Measurements from ENCODE around the gene CDC42EP2. TPM values are rescaled to one million over a fixed set of nuclear protein-coding genes. Genes with fewer than 3 reads are reported as not detected.

CDC42EP2 gene
- total RNA-seq, 2 experiments from 2014 or later, result 0.96 TPM; not detected in 1

GRCh38 chr11:65303555-65303954 is 11.1 kb upstream of the CDC42EP2 start:
- Mint-ChIP-seq H3K4me1 (ENCODE audit: low read depth) (no peaks in the 10 kb centered on the region), H3K9me3 (no peaks in the 10 kb centered on the region), H3K4me3 (no peak overlapping the region), H3K27ac (no peak overlapping the region), H3K36me3 (ENCODE audit: low read depth) (no peaks in the 10 kb centered on the region), H3K27me3 (no peaks in the 10 kb centered on the region)
- ATAC-seq (ENCODE audit: poor library complexity) (no peak), DNase-seq (no peak)
- Histone ChIP-seq H3K4me3 (ENCODE audit: low read length) (no peak overlapping the region), H3K9me3 (ENCODE audit: control insufficient read depth in 1 of 2, insufficient read depth in 1 of 2, low read length in 2 of 2) (no peaks in the 10 kb centered on the region), H3K4me1 (ENCODE audit: insufficient read depth, low read length) (no peaks in the 10 kb centered on the region), H3K36me3 (ENCODE audit: insufficient read depth, low read length) (no peaks in the 10 kb centered on the region), H3K27ac (ENCODE audit: low read depth in 1 of 2, low read length in 2 of 2) (no peak overlapping the region), H3K27me3 (ENCODE audit: control insufficient read depth in 1 of 2, insufficient read depth in 2 of 2, low read length in 2 of 2) (no peaks in the 10 kb centered on the region)
- intact Hi-C loops (cut with DNase I, micrococcal nuclease), result no loop called here
- POLR2A ChIA-PET, result no interaction called here
- no peak for TF ChIP-seq CTCF (IDR thresholded peaks at IDR 0.05)
- CTCF ChIA-PET, result no interaction called here

DNA sequence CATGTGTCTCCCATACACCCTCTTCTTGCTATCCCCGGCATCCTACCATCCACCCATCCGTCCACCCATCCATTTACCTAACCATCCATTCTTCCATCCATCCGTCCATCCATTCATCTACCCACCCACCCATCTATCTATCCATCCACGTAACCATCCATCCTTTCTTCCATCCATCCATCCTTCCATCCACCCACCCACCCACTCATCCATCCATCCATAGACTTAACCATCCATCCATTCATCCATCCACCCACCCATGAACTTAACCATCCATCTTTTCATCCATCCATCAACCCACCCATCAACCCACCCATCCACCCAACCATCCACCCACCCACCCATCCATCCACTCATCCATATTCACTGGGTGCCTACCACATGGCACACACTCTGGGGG is 10.6 kb upstream of the CDC42EP2 start:
- Histone ChIP-seq H3K9me3 (ENCODE audit: control insufficient read depth in 1 of 2, insufficient read depth in 1 of 2, low read length in 2 of 2) (no peaks in the 10 kb centered on the region), H3K4me3 (ENCODE audit: low read length) (no peak overlapping the region), H3K36me3 (ENCODE audit: insufficient read depth, low read length) (no peaks in the 10 kb centered on the region), H3K4me1 (ENCODE audit: insufficient read depth, low read length) (no peaks in the 10 kb centered on the region), H3K27me3 (ENCODE audit: control insufficient read depth in 1 of 2, insufficient read depth in 2 of 2, low read length in 2 of 2) (no peaks in the 10 kb centered on the region), H3K27ac (ENCODE audit: low read depth in 1 of 2, low read length in 2 of 2) (no peak overlapping the region)
- no peaks in the 10 kb centered on the region for H3K27me3 Mint-ChIP-seq
- ATAC-seq (ENCODE audit: poor library complexity), result no peak
- no peak overlapping the region for H3K4me3 Mint-ChIP-seq
- ChIA-PET CTCF (no interaction called here), POLR2A (no interaction called here)
- H3K4me1 Mint-ChIP-seq (ENCODE audit: low read depth), result no peaks in the 10 kb centered on the region
- intact Hi-C loops (cut with DNase I, micrococcal nuclease), result no loop called here
- no peak for DNase-seq
- H3K36me3 Mint-ChIP-seq (ENCODE audit: low read depth), result no peaks in the 10 kb centered on the region
- TF ChIP-seq CTCF (IDR thresholded peaks at IDR 0.05), result no peak
- no peak overlapping the region for H3K27ac Mint-ChIP-seq
- H3K9me3 Mint-ChIP-seq, result no peaks in the 10 kb centered on the region

GRCh38 chr11:65304613-65305012 is 10.1 kb upstream of the CDC42EP2 start:
- Histone ChIP-seq H3K27ac (ENCODE audit: low read depth in 1 of 2, low read length in 2 of 2) (no peak overlapping the region), H3K9me3 (ENCODE audit: control insufficient read depth in 1 of 2, insufficient read depth in 1 of 2, low read length in 2 of 2) (no peaks in the 10 kb centered on the region), H3K36me3 (ENCODE audit: insufficient read depth, low read length) (no peaks in the 10 kb centered on the region), H3K4me1 (ENCODE audit: insufficient read depth, low read length) (no peaks in the 10 kb centered on the region), H3K27me3 (ENCODE audit: control insufficient read depth in 1 of 2, insufficient read depth in 2 of 2, low read length in 2 of 2) (no peaks in the 10 kb centered on the region), H3K4me3 (ENCODE audit: low read length) (no peak overlapping the region)
- CTCF ChIA-PET, result interaction anchor here (0.7 kb wide), 1 partner anchor 11 kb away, joined by 3 read pairs; no protein-coding TSS in a partner anchor
- ATAC-seq (ENCODE audit: poor library complexity) (no peak), DNase-seq (no peak)
- Mint-ChIP-seq H3K27ac (no peak overlapping the region), H3K9me3 (no peaks in the 10 kb centered on the region), H3K4me1 (ENCODE audit: low read depth) (no peaks in the 10 kb centered on the region), H3K4me3 (no peak overlapping the region), H3K36me3 (ENCODE audit: low read depth) (no peaks in the 10 kb centered on the region), H3K27me3 (no peaks in the 10 kb centered on the region)
- intact Hi-C loops (cut with DNase I, micrococcal nuclease), result no loop called here
- TF ChIP-seq CTCF (IDR thresholded peaks at IDR 0.05), result no peak
- POLR2A ChIA-PET, result no interaction called here

All from CD4-positive, alpha-beta T cell (primary cell).